SK-N-MC (cell line): ENCODE results near the gene ITPKA.

Experiments
- EZH2 ChIP-seq: fragments of 200-600 bp; sonication (generic); IDR thresholded peaks from one replicate; pipeline ENCODE4 v1.6.1; 2017; ENCODE audit warnings: antibody characterized with exemption
- POLR2AphosphoS5 ChIP-seq: IDR thresholded peaks from 2 replicates; pipeline ENCODE4 v1.6.1; 2012; ENCODE audit warnings: mild to moderate bottlenecking, low read depth, low read length, borderline replicate concordance

GRCh38 chr15:41492597-41493204 lies 973 bp upstream of the ITPKA start:
- no peak for TF ChIP-seq EZH2
- no peak for TF ChIP-seq POLR2AphosphoS5
